CD4-positive, alpha-beta T cell treated with Interferon gamma for 1 hour (primary cell): ENCODE results near the gene CSF1.

Source experiments
- DNase-seq: peaks from one replicate; pipeline ENCODE4 v3.0.0-alpha.2; 2020

Gene CSF1

GRCh38 chr1:109901524-109902145 is 9.0 kb upstream of the CSF1 start:
- DNase-seq = peak; percentile 33

GRCh38 chr1:109902204-109902985 is 8.3 kb upstream of the CSF1 start:
- DNase-seq = no peak

GRCh38 chr1:109903376-109903930 is 7.2 kb upstream of the CSF1 start:
- no peak for DNase-seq

- no peak for DNase-seq
Observed at GRCh38 chr1:109904105-109904817, 6.4 kb upstream of the CSF1 start.

GRCh38 chr1:109905491-109905890 is 5.2 kb upstream of the CSF1 start:
- DNase-seq = no peak

- DNase-seq = peak; percentile 66
Observed at GRCh38 chr1:109906160-109906838, 4.3 kb upstream of the CSF1 start.

- no peak for DNase-seq
Observed at GRCh38 chr1:109906839-109907180, 3.8 kb upstream of the CSF1 start.

GRCh38 chr1:109907190-109907774 is 3.4 kb upstream of the CSF1 start:
- no peak for DNase-seq

- no peak for DNase-seq
Observed at GRCh38 chr1:109908836-109909235, 1.8 kb upstream of the CSF1 start.

GRCh38 chr1:109909561-109909960 is 1.1 kb upstream of the CSF1 start:
- DNase-seq = no peak

GRCh38 chr1:109910963-109911798 is 532 bp downstream of the CSF1 start:
- no peak for DNase-seq

GRCh38 chr1:109912214-109912861 is 1.7 kb downstream of the CSF1 start:
- DNase-seq = no peak

GRCh38 chr1:109912873-109913272 is 2.2 kb downstream of the CSF1 start:
- no peak for DNase-seq

GRCh38 chr1:109913360-109913879 is 2.8 kb downstream of the CSF1 start:
- DNase-seq = no peak

GRCh38 chr1:109914587-109915240 is 4.1 kb downstream of the CSF1 start:
- DNase-seq = no peak

- DNase-seq = no peak
Observed at GRCh38 chr1:109917051-109917767, 6.6 kb downstream of the CSF1 start.

- DNase-seq = no peak
Observed at GRCh38 chr1:109917768-109918606, 7.3 kb downstream of the CSF1 start.

- DNase-seq = no peak
Observed at GRCh38 chr1:109918671-109919070, 8.0 kb downstream of the CSF1 start.

- no peak for DNase-seq
Observed at GRCh38 chr1:109919303-109919702, 8.7 kb downstream of the CSF1 start.
